CD14-positive monocyte (primary cell): ENCODE data around the gene ITSN1. TPM values are rescaled to one million over a fixed set of nuclear protein-coding genes. Genes with fewer than 3 reads are reported as not detected.

Experiments
- DNase-seq, 3 donors: peaks; one replicate each; pipeline ENCODE4 v3.0.0-alpha.2; 2011 to 2022
- H2AFZ ChIP-seq: 2 replicates; pipeline ENCODE4 v1.6.0; 2012; ENCODE audit warnings: mild to moderate bottlenecking, low read depth, low read length, inconsistent platforms; ENCODE audit not compliant: insufficient read depth, poor library complexity, severe bottlenecking
- H3K27ac ChIP-seq, 2 donors: 1 replicate in 1 of 2; 2 replicates in 1 of 2; pipeline ENCODE4 v1.5.1; 2012 to 2013; ENCODE audit warnings: low read length in 2 of 2, control low read depth in 1 of 2, inconsistent platforms in 1 of 2, low read depth in 1 of 2, mild to moderate bottlenecking in 1 of 2
- H3K27me3 ChIP-seq, 2 donors: one replicate each; pipeline versions ENCODE4 v1.6.0 to v1.6.1; 2011 to 2013; ENCODE audit warnings: low read length in 2 of 2; ENCODE audit not compliant: control insufficient read depth in 2 of 2, insufficient read depth in 2 of 2
- H3K36me3 ChIP-seq, 2 donors: replicated peaks in 1 of 2; 1 replicate in 1 of 2; 2 replicates in 1 of 2; pipeline versions ENCODE4 v1.5.1 to v1.6.1; 2012 to 2013; ENCODE audit warnings: low read length in 2 of 2, control low read depth in 1 of 2, inconsistent platforms in 1 of 2, mild to moderate bottlenecking in 1 of 2; ENCODE audit not compliant: insufficient read depth in 2 of 2, control insufficient read depth in 1 of 2
- H3K4me1 ChIP-seq, 2 donors: 1 replicate in 1 of 2; 2 replicates in 1 of 2; pipeline versions ENCODE4 v1.5.1 to v1.6.1; 2012 to 2013; ENCODE audit warnings: low read length in 2 of 2, control low read depth in 1 of 2, inconsistent platforms in 1 of 2, mild to moderate bottlenecking in 1 of 2, moderate library complexity in 1 of 2; ENCODE audit not compliant: insufficient read depth in 2 of 2, control insufficient read depth in 1 of 2
- H3K4me2 ChIP-seq: replicated peaks from 2 replicates; pipeline ENCODE3; 2012; ENCODE audit warnings: low read length, moderate library complexity, mild to moderate bottlenecking; ENCODE audit not compliant: poor library complexity, severe bottlenecking; ENCODE audit errors: extremely low read depth
- H3K4me3 ChIP-seq, 3 experiments: fragments of 200-600 bp in 1 of 3; sonication (generic) in 1 of 3; replicated peaks in 1 of 3; 1 replicate in 2 of 3; 2 replicates in 1 of 3; pipeline ENCODE4 v1.5.1; 2011 to 2013; ENCODE audit warnings: low read length in 3 of 3, mild to moderate bottlenecking in 3 of 3, control low read depth in 2 of 3, low read depth in 2 of 3, inconsistent platforms in 1 of 3, moderate library complexity in 1 of 3
- H3K79me2 ChIP-seq: 2 replicates; pipeline ENCODE4 v1.6.0; 2012; ENCODE audit warnings: mild to moderate bottlenecking, control low read depth, inconsistent platforms, low read length, moderate library complexity; ENCODE audit not compliant: insufficient read depth
- H3K9ac ChIP-seq: 2 replicates; pipeline ENCODE4 v1.6.0; 2017; ENCODE audit warnings: low read length, mild to moderate bottlenecking; ENCODE audit not compliant: insufficient read depth, poor library complexity, severe bottlenecking
- H3K9me3 ChIP-seq, 2 donors: replicated peaks in 1 of 2; 1 replicate in 1 of 2; 2 replicates in 1 of 2; pipeline versions ENCODE4 v1.5.1 to v1.6.1; 2012 to 2013; ENCODE audit warnings: low read length in 2 of 2, control low read depth in 1 of 2; ENCODE audit not compliant: control insufficient read depth in 1 of 2, insufficient read depth in 1 of 2
- H4K20me1 ChIP-seq: 2 replicates; pipeline ENCODE4 v1.6.0; 2012; ENCODE audit warnings: mild to moderate bottlenecking, low read length, control low read depth, moderate library complexity; ENCODE audit not compliant: insufficient read depth
- H3K27ac Mint-ChIP-seq, 7 donors: one replicate each; pipeline ENCODE4 v1.8.0; 2020; ENCODE audit warnings: mild to moderate bottlenecking in 7 of 7, mixed read lengths in 7 of 7, moderate library complexity in 6 of 7, inconsistent platforms in 2 of 7
- H3K27me3 Mint-ChIP-seq, 3 donors: one replicate each; pipeline ENCODE4 v1.8.0; 2021 to 2022; ENCODE audit warnings: low read depth in 3 of 3, mild to moderate bottlenecking in 3 of 3, mixed read lengths in 3 of 3, moderate library complexity in 3 of 3, inconsistent platforms in 1 of 3
- H3K36me3 Mint-ChIP-seq, 2 donors: one replicate each; pipeline ENCODE4 v1.8.0; 2020; ENCODE audit warnings: mixed read lengths in 2 of 2, inconsistent platforms in 1 of 2, mild to moderate bottlenecking in 1 of 2
- H3K4me1 Mint-ChIP-seq: one replicate; pipeline ENCODE4 v1.8.0; 2020; ENCODE audit warnings: mild to moderate bottlenecking, mixed read lengths
- H3K4me3 Mint-ChIP-seq, 2 donors: one replicate each; pipeline ENCODE4 v1.8.0; 2020; ENCODE audit warnings: mild to moderate bottlenecking in 2 of 2, mixed read lengths in 2 of 2, moderate library complexity in 1 of 2
- H3K9me3 Mint-ChIP-seq, 7 donors: one replicate each; pipeline ENCODE4 v1.8.0; 2020 to 2022; ENCODE audit warnings: mixed read lengths in 7 of 7, mild to moderate bottlenecking in 6 of 7, moderate library complexity in 6 of 7, inconsistent platforms in 2 of 7
- WGBS: methylation state at CpG from one replicate; pipeline ENCODE4 v1.1.5; 2013; ENCODE audit warnings: missing lambda C conversion rate; ENCODE audit not compliant: insufficient coverage; 5-methylcytosine and 5-hydroxymethylcytosine counted together
- intact Hi-C, 2 donors: fragments of 100-400 bp; cut with micrococcal nuclease; formaldehyde crosslinking; loops; one replicate each; pipeline versions ENCODE4 v1.15.0 to v1.15.1; 2023
- polyA plus RNA-seq, 3 donors: library from polyadenylated mRNA; depleted of rRNA in 1 of 3; unstranded in 2 of 3; stranded (reverse) in 1 of 3; fragments of 300-500 nt in 2 of 3; fragments of >200 nt in 1 of 3; fragmentation: Illumina TruSeq in 2 of 3; gene quantifications; 1 replicate in 2 of 3; 2 replicates in 1 of 3; pipeline ENCODE4 v1.2.3, GENCODE V29; 2012 to 2021
- TF ChIP-seq, protein P1 (sequence below): fragments of 200-600 bp; IDR thresholded peaks from one replicate; pipeline ENCODE4 v1.8.0; 2022; ENCODE audit warnings: antibody characterized with exemption, mild to moderate bottlenecking

Gene ITSN1
- polyA plus RNA-seq, 3 donors = 4.7 to 10.3 (median 5.1) TPM

GRCh38 chr21:33734291-33734690 lies 92.0 kb downstream of the ITSN1 start:
- intact Hi-C loops = no loop called here
- Mint-ChIP-seq H3K27ac (no peak overlapping the region), H3K9me3 (no peaks in the 10 kb centered on the region), H3K27me3 (peaks cover 0 to 3% (median 0%) of the 10 kb centered on the region in 3 donors), H3K36me3 (peaks cover 17 to 18% of the 10 kb centered on the region in 2 donors), H3K4me1 (no peaks in the 10 kb centered on the region), H3K4me3 (no peak overlapping the region)
- Histone ChIP-seq H3K27ac (no peak overlapping the region), H3K4me3 (no peak overlapping the region), H4K20me1 (no peaks in the 10 kb centered on the region), H3K9me3 (no peaks in the 10 kb centered on the region), H3K27me3 (no peaks in the 10 kb centered on the region), H3K4me1 (no peaks in the 10 kb centered on the region), H2AFZ (no peak overlapping the region), H3K4me2 (no peak overlapping the region), H3K9ac (no peak overlapping the region), H3K36me3 (peaks cover 0 to 7% of the 10 kb centered on the region in 2 donors), H3K79me2 (no peaks in the 10 kb centered on the region)
- TF ChIP-seq, protein P1, sequence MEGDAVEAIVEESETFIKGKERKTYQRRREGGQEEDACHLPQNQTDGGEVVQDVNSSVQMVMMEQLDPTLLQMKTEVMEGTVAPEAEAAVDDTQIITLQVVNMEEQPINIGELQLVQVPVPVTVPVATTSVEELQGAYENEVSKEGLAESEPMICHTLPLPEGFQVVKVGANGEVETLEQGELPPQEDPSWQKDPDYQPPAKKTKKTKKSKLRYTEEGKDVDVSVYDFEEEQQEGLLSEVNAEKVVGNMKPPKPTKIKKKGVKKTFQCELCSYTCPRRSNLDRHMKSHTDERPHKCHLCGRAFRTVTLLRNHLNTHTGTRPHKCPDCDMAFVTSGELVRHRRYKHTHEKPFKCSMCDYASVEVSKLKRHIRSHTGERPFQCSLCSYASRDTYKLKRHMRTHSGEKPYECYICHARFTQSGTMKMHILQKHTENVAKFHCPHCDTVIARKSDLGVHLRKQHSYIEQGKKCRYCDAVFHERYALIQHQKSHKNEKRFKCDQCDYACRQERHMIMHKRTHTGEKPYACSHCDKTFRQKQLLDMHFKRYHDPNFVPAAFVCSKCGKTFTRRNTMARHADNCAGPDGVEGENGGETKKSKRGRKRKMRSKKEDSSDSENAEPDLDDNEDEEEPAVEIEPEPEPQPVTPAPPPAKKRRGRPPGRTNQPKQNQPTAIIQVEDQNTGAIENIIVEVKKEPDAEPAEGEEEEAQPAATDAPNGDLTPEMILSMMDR = no peak
- no CpG with 5 or more reads among the region's 3 CpGs for WGBS
- no peak for DNase-seq

DNA sequence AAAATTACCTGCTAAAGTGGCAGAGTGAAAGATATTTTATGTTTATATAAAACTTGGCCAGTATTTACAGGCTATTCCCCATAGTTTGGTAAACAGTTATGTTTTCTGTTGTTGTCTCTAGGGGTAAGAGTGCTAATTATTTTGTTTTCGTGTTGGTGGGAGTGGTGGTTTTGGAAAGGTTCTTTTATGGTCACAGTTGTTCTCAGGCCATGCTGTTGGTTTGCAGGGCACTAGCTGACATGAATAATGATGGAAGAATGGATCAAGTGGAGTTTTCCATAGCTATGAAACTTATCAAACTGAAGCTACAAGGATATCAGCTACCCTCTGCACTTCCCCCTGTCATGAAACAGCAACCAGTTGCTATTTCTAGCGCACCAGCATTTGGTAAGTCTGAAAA lies 92.5 kb downstream of the ITSN1 start:
- no peaks in the 10 kb centered on the region for H3K9me3 ChIP-seq
- peaks cover 0 to 3% (median 0%) of the 10 kb centered on the region in 3 donors for H3K27me3 Mint-ChIP-seq
- no peaks in the 10 kb centered on the region for H3K4me1 ChIP-seq
- no peaks in the 10 kb centered on the region for H3K27me3 ChIP-seq
- H4K20me1 ChIP-seq = no peaks in the 10 kb centered on the region
- H2AFZ ChIP-seq = no peak overlapping the region
- TF ChIP-seq, protein P1 = no peak
- no peaks in the 10 kb centered on the region for H3K9me3 Mint-ChIP-seq
- H3K27ac ChIP-seq = no peak overlapping the region
- H3K4me3 Mint-ChIP-seq = no peak overlapping the region
- no peak overlapping the region for H3K4me2 ChIP-seq
- intact Hi-C loops = no loop called here
- peaks cover 17 to 18% of the 10 kb centered on the region in 2 donors for H3K36me3 Mint-ChIP-seq
- H3K9ac ChIP-seq = no peak overlapping the region
- peaks cover 0 to 7% of the 10 kb centered on the region in 2 donors for H3K36me3 ChIP-seq
- no peaks in the 10 kb centered on the region for H3K79me2 ChIP-seq
- 88% methylated on average over 1 of the region's 2 CpGs for WGBS
- DNase-seq = no peak
- no peak overlapping the region for H3K4me3 ChIP-seq
- no peaks in the 10 kb centered on the region for H3K4me1 Mint-ChIP-seq
- H3K27ac Mint-ChIP-seq = no peak overlapping the region
